NCI-H2029 (cell line): ENCODE results near the gene ROR2.
"Not testable (repeated sequence)": the region's sequence is repeated elsewhere in the genome, so short reads cannot be mapped to it uniquely, and the experiment has no call there.

Experiments
- DNase-seq: peaks from one replicate; lab custom pipeline; 2025; lab: John Stamatoyannopoulos, UW

The ROR2 gene

DNA sequence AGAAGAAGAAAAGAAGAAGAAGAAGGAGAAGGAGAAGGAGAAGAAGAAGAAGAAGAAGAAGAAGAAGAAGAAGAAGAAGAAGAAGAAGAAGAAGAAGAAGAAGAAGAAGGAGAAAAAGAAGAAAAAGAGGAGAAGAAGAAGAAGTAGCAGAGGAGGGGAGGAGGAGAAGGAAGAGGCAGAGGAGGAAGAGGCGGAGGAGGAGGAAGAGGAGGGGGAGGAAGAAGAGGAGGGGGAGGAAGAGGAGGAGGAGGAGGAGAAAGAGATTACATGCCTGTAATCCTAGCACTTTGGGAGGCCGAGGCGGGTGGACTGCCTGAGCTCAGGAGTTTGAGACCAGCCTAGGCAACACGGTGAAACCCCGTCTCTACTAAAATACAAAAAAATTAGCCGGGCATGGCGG lies 315.2 kb downstream of the ROR2 start:
- not testable (repeated sequence) for DNase-seq

- DNase-seq = no peak
Observed at GRCh38 chr9:91629718-91630117, 320.3 kb downstream of the ROR2 start.

DNA sequence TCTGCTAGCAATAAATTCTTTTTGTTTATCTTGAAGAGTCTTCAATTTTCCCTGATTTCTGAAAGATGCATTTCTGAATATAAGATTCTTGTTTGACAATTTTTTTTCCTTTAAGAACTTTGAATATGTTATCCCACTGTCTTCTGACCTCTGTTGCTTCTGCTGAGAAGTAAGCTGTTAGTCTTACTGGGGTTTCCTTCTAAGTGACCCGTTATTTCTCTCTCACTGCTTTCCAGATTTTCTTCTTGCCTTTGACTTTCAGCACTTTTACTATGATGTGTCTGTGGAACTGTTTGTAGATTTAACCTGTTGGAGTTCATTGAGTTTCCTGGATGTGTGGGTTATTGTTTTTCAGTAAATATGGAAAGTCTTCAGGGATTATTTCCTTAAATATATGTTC lies 321.1 kb downstream of the ROR2 start:
- DNase-seq = no peak

DNA sequence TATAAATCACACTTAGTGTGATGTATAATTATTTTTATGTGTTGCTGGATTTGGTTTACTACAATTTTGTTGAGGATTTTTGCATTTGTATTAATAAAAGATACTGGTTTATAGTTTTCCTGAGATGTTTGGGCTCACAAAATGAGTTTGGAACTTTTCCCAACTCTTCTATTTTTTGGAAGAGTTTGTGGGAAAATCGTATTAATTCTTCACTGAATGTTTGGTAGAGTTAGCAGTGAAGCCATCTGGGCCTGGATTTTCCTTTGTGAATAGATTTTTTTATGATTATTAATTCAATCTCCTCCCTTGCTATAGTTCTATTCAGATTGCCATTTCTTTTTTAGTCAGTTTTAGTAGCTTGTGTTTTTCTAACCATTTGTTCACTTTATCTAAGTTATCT lies 324.7 kb downstream of the ROR2 start:
- DNase-seq = no peak

DNA sequence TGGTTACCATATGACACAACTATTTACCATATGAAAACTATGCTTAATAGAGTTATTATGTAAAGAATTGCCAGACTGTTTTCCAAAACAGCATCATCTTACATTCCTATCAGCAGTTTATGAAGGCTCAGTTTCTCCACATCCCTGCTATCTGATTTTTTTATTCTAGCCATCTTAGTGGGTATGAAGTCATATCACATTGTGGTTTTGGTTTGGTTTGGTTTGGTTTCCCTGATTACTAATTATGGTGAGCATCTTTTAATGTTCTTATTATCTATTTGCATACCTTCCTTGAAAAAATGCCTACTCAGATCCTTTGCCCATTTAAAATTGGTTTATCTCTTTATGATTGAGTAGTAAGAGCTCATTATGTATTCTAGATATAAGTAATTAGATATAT lies 327.0 kb downstream of the ROR2 start:
- DNase-seq = no peak

- DNase-seq = not testable (repeated sequence)
Observed at GRCh38 chr9:91622121-91622520, 327.9 kb downstream of the ROR2 start.

- not testable (repeated sequence) for DNase-seq
Observed at GRCh38 chr9:91614044-91614443, 336.0 kb downstream of the ROR2 start.

GRCh38 chr9:91611582-91611981 lies 338.4 kb downstream of the ROR2 start:
- no peak for DNase-seq

GRCh38 chr9:91606255-91606995 lies 343.6 kb downstream of the ROR2 start:
- no peak for DNase-seq

- DNase-seq = no peak
Observed at GRCh38 chr9:91604451-91605179, 345.4 kb downstream of the ROR2 start.

- no peak for DNase-seq
Observed at GRCh38 chr9:91603932-91604331, 346.1 kb downstream of the ROR2 start.

- DNase-seq = no peak
Observed at GRCh38 chr9:91599564-91599963, 350.5 kb downstream of the ROR2 start.

DNA sequence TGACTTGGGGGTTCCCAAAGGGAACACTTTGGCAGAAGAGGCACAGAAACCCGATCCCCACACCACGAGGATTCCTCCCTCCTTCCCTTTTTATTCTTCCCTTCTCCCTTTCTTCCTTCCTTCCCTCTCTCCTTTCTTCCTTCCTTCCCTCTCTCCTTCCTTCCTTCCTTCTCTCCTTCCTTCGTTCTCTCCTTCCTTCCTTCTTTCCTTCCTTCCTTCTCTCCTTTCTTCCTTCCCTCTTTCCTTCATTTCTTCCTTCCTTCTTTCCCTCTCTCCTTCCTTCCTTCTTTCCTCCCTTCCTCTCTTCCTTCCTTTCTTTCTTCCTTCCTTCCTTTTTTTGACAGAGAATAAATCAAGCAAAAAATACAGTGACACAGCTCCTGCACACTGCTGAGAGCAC lies 358.4 kb downstream of the ROR2 start:
- DNase-seq = no peak

DNA sequence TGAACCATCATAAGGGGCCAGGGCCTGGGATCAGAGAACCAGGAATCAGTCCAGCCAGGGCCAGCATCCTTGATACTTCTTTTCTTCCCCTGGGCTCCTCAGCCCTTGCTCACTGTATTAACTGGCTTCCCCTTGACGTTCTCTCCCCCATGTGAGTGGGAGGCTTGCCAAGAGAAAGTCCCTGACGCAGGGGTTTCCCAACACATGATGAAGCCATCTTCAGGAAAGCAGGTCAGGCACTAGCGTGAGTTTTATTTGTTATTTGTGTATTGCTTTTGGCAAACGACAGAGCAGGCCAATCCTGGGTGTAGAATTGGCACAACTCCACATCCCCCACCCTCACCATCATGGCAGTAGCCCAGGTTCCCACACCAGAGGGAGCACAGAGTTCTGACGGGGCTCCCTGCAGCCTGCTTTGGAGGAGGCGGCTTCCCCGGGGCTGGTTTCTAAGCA lies 360.9 kb downstream of the ROR2 start:
- peak; percentile 7 for DNase-seq

DNA sequence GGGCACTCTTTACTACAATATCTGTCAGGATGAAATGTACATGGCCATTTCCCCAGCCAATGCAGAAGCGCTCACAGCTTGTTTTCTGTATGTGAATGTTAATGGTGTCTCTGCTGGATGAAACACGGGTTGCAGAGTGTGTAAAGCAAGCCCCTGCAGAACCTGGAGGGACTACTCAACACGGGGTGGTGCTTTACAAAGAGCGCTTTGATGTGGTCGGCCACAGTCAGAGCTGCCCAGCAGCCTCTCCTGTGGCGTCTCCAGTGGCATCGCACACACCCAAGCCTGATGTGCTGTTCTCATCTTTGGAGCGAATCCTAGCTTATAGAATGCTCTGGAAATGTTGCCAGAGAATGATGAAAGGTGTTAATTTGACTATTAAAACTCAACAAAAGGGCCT lies 363.7 kb downstream of the ROR2 start:
- DNase-seq = no peak

GRCh38 chr9:91583966-91584365 lies 366.1 kb downstream of the ROR2 start:
- no peak for DNase-seq

GRCh38 chr9:91583161-91583875 lies 366.7 kb downstream of the ROR2 start:
- DNase-seq = no peak

DNA sequence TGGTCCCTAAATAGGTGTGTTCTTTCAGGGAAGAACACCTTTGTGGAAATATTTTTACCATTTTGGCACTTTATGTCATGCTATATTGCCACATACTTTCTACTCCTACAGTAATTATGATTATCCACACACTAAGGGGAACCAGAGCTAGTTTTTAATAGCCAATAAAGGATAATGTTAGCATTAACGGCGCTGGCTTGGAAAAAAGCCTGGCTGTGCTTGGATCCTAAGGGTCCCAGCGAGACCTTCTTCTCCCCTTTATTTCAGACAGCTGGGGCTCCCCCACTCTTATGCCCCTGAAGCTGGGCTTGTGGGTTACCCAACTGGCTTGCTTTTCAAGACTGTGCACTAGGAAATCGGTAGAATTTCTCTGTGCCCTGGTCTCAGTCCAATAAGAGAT lies 367.8 kb downstream of the ROR2 start:
- DNase-seq = no peak

GRCh38 chr9:91580136-91580535 lies 369.9 kb downstream of the ROR2 start:
- no peak for DNase-seq

DNA sequence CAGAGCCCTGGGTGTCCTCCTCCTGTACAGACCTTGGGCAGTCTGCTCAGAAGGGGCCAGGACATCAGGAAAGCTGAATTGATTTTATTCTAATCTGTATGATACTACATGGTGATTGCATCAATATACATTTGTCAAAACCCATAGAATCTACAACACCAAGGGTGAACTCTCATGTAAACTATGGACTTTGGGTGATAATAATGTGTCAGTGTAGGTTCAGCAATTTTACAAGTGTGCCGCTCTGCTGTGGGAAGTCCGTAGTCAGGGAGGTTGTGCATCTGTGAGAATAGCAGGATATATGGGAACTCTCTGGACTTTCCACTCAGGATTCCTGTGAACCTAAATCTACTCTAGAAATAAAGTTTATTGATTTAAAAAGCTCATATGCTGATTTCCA lies 371.1 kb downstream of the ROR2 start:
- no peak for DNase-seq

- DNase-seq = no peak
Observed at GRCh38 chr9:91577633-91578061, 372.4 kb downstream of the ROR2 start.

- no peak for DNase-seq
Observed at GRCh38 chr9:91572811-91573210, 377.2 kb downstream of the ROR2 start.

GRCh38 chr9:91572044-91572443 lies 378.0 kb downstream of the ROR2 start:
- DNase-seq = no peak
